ENCODE measurements around the gene AP5Z1.

The AP5Z1 gene

DNA sequence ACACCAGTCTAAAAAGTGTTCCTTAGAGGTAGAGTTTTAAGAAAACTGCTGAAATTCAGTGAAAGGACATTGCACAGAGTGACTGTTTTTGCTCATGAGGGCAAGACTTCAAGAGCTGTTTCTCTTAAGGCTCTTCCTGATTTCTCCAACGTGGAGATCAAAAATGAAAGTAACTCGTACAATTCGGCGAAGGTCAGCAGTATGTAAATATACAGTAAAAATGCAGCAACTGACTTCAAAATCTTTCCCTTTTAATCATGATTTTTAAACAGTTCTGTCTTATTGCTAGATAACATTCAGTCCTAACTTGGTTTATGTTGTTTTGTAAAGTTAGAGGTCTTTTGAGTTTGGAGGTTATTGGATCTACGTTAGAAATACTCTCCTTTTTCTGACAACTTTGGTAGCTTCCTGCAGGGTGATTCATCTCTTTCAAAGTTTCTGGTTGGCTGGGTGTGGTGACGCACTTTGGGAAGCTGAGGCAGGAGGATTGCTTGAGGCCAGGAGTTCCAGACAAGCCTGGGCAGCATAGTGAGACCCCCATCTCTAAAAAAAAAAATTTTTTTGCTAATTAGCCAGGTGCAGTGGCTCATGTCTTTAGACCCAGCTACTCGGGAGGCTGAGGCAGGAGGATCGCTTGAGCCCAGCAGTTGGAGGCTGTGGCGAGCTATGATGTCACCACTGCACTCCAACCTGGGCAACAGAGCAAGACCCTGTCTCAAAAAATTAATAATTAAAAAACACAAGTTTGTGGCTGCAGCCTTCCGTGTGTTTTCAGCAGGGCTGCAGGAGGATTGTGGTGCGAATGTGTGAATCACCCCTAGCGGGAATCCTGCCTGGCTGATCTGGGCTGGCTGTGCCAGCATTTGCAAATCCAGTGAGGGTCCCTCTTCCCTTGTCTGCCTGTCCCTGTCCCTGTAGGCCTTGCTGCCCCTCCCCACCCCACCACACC is 29.2 kb upstream of the AP5Z1 start:
- peak; percentile 48 for DNase-seq (ENCODE audit: low read depth)

DNA sequence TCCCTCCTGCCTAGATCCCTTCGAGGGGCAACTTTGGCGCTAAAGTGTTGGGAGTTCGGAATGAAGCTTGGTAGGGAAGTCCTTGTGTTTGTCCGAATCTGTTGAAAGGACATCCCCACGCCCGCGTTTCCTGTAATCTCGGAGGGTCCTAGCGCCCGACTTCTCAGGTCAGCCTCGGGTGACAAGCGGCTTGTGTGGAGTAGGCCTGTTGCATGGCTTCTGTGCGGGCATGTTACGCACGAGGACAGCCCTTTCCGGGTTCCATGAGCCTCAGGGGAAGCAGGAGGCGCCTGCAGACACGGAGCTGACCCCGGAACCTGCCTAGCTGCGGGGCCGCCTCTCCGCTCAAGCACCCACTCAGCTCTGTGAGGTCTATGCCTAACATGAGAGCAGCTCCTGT is 28.4 kb upstream of the AP5Z1 start:
- no peak for DNase-seq (ENCODE audit: low read depth)

DNA sequence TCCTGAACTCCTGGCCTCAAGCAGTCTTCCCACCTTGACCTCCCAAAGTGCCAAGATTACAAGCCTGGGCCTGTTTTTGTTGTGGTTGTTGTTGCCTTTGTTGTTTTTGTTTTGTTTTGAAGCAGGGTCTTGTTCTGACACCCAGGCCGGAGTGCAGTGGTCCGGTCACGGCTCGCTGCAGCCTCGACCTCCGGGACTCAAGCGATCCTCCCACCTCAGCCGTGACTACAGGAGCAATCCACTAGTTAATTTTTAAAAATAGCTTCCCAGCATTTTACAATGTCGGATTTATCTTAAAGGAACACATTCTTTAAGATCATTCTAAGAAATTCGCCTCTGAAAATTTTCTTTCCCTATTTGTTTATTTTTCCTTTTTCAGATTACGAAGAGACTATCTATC is 27.7 kb upstream of the AP5Z1 start:
- DNase-seq (ENCODE audit: low read depth): no peak

DNA sequence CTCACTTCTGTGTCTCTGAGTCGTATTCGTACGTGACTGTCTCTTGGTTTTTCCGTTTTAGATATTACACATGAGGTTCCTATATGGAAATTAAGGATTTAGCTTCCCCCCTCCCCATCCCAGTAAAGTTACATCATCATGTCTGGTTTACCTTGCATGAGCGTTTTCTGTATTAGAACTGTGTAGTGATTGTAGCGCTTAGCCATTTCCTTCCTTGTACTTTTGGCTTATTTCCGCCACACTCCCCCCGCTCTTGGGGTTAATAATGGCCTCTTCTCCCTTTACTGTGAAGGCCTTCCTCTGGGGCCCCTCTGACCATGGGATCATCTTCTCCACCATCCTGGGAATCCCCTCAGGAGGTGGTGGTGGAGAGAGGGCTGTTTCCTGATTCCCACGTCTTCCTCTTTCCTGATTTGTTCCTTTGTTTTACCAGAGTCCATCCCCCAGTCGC is 27.2 kb upstream of the AP5Z1 start:
- no peak for DNase-seq (ENCODE audit: low read depth)

DNA sequence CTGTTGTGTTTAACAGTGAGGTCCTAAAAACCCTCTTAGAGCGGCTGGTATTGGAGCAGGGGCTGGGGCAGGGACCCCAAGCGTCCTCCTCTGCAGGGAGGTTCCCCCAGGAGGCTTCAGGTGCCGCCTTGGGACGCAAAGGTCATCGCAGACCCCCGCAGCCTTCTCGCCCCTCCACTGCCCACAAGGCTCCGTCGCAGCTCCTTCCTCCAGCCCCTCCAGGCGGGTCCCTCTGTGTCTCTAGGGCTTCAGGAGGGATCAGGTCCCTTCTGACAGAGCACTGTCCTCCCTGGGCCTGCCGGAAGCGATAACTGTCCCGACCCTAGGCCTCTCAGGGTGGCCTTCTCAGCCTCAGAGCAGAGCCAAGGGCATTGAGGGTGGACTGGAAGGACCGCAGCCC is 26.1 kb upstream of the AP5Z1 start:
- DNase-seq (ENCODE audit: low read depth): no peak

DNA sequence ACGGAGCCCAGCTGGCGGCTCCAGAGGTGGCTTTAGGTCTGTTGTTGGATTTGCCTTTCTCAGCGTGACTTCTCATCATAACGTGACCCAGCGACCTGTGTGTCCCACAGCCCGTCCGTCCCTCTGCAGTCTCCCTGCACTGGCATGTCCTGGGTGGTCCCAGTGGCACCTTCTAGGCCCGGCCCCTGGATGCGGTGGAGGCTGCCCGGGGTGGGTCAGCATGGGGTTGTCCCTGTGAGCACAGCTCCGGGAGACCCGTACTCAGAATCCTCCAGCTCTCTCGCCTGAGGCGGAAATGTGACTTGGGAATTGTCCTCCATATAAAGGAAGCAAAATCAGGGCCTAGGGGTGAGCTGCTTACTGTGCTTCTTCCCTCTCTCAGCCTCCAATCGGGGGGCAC is 25.6 kb upstream of the AP5Z1 start:
- DNase-seq (ENCODE audit: low read depth): no peak

DNA sequence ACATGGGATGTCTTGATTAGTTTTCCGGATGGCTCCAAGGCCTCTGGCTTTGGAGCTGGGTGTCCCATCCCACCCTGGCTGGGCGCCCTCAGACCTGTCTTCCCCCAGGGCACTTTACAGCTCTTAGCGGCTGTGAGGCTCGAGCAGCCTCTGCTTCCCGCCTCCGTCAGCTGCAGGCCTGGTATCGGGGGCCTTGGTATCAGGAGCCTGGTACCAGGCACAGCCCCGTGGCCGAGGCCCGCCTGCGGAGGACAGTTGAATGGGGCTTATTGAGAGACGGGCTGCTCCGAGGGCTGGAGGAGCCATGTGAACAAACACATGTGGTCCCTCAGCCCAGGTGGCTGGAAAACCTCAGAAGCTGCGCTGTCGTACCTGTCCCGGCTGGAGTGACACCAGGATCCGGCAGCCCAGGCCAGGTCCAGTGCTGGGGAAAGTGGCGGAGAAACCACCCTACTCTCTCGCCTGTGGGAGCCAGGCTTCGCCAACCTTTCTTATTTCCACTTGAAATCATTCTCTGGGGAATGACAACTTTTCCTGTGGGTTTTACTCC is 23.9 kb upstream of the AP5Z1 start:
- DNase-seq (ENCODE audit: low read depth): no peak

DNA sequence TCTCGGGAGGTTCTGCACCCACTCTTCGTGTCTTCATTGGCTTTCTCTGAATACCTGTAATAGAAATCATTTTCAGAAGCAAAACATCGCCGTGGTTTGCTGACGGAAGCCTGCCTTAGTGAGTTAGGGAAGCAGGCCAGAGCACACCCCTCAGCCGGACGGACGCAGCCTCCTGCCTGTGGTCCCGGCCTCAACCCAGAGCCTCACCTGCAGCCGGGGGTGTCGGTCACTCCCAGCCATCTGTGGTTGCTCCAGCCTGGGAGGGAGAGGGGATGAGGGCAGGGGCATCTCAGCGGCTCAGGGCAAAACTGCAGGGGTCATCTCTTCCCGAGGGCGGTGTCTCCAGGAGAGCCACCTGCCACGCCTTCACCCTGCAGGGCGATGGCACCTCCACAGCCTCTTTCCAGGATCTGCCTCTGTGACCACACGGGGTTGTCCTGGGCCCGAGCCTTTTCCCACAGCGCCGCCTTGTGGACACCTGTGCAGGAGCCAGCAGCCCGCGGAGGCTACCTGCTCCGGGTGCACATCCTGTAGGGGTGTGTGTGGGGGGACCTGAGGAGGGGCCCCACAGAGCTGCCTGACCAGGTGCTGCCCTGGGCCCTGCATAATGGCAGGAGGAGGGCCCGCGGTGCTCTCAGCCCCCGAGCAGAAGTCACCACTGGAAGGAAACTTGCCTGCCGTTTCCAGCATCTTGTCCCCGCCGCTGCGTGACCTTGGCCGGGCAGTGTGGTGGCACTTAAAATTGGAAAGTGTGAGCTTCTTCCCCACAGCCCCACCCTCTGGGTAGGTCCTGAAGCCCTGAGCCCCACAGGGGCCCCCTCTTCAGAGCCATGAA is 21.6 kb upstream of the AP5Z1 start:
- DNase-seq (ENCODE audit: low read depth): no peak

DNA sequence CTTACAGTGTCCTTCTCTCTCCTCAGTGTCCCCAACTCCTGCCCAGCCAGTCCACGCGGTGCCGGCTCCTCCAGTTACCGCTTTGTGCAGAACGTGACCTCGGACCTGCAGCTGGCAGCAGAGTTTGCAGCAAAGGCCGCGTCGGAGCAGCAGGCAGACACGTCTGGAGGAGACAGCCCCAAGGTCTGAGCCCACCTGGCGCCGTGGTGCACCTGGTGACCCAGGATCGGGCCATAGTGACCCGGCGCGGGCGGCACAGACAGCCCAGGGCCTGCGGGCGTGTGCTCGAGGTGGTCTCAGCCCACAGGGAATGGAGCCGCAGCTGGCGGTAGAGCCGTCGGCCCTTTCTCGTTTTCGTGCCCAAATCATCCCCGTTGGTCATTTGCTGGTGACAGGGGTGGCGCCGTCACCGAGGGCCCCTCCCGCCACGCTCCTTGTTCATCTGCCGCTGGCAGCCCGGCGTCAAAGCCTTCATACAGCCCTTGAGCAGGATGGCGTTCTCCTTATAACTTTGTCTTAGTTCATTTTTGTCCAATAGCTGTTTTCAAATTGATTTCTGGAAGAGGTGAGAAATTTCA is 20.9 kb upstream of the AP5Z1 start:
- DNase-seq (ENCODE audit: low read depth): no peak

DNA sequence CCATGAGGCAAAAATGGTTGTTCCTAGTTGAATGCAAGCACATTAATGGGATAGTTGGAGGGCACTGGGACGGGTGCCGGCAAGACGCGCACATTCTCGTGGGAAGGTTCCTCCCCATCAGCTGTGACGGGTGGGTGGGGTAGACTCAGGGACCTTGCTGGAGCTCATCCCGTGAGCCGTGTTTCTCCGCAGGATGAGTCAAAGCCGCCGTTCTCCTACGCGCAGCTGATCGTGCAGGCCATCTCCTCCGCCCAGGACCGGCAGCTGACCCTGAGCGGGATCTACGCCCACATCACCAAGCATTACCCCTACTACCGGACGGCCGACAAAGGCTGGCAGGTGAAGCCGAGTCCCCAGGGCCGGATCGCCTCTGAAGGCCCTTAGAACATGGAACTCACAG is 20.4 kb upstream of the AP5Z1 start:
- DNase-seq (ENCODE audit: low read depth): no peak

DNA sequence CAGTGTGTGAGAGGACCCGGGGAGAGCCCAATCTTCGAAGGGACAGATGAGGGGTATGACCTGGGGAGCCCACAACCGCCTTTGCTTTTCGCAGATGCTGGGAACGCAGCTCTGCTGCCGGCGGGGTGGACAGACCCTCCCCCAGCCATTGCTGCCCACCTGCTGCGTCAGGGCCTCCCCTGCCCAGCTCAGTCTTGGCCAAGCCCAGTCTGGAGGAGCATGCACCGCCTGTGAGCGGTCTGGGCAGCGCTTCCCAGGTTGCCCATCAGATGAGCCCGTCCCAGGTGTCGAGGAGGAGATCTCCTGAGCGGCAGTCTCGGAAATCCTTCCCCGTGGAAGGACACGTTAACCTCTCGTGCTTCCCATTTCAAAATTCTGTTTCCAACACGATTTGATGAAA is 17.3 kb upstream of the AP5Z1 start:
- DNase-seq (ENCODE audit: low read depth): no peak

DNA sequence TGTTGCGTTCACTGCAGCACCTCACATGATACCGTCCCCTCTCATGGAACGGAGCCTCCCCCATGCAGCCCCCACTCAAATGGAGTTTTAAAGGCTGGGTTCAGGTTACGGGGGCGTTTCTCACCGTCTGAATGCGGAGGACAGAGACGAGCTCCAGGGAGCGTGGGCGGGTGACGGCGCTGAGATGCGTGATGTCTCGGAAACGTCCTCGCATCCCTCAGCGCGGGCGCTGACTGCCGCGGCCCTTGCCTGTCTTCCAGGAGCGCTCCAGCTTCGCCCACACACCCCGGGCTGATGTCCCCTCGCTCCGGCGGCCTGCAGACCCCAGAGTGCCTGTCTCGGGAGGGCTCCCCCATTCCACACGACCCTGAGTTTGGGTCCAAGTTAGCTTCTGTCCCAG is 16.6 kb upstream of the AP5Z1 start:
- no peak for DNase-seq (ENCODE audit: low read depth)

DNA sequence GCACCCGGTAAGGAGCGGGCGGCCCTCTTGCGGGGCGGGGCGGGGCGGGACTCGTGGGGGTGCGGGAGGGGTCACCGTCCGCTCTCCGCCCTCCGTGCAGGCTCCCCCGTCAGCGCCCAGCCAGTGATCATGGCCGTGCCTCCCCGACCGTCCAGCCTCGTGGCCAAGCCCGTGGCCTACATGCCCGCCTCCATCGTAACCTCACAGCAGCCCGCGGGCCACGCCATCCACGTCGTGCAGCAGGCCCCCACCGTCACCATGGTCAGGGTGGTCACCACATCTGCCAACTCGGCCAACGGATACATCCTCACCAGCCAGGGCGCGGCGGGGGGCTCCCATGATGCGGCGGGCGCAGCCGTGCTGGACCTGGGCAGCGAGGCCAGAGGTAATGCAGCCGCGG is 16.2 kb upstream of the AP5Z1 start:
- DNase-seq (ENCODE audit: low read depth): no peak

DNA sequence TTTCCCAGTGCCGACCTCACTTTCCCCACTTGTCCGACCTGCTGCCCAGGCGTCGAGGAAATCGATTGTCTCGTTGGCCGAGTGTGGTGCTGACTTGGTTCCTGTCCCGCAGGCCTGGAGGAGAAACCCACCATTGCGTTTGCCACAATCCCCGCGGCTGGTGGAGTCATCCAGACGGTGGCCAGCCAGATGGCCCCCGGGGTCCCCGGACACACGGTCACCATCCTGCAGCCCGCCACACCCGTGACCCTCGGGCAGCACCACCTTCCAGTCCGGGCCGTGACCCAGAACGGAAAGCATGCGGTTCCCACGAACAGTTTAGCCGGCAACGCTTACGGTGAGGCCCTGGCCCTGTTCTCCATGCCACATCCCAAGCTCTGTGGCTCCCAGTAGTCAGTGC is 14.5 kb upstream of the AP5Z1 start:
- DNase-seq (ENCODE audit: low read depth): no peak

DNA sequence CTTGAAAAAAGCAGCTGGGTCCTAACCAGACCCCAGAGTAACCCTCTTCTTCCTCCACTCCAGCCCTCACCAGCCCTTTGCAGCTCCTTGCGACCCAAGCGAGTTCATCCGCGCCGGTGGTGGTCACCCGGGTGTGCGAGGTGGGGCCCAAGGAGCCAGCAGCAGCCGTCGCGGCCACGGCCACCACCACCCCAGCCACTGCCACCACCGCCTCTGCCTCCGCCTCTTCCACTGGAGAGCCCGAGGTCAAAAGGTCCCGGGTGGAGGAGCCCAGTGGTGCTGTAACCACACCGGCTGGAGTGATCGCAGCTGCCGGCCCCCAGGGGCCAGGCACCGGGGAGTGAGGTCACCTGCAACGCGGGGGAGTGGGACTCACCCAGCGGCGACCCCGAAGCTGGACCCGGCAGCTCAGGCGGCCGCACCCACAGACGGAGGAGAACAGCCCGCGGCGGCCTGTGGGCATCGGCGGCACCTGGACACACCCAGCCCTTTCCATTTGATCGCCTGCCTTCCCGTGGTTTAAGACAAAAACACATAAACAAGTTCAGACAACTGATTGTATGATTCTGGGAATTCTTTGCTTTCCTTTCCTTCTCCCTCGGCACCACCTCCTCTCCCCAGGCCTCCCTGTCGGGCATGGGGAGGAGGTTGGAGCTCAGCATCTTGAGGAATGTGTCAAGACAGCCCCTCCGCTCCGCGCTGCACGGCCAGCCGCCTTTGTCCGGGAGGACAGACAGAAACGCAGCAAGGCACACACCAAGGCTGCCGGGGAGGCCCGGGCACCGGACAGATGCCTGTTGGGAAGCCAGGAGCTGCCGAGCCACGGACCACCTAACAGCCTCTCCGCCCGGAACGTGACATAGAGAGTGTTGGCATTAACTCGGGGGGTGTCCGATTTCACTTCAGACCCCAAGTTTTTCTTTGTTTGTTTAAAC is 13.0 kb upstream of the AP5Z1 start:
- no peak for DNase-seq (ENCODE audit: low read depth)

DNA sequence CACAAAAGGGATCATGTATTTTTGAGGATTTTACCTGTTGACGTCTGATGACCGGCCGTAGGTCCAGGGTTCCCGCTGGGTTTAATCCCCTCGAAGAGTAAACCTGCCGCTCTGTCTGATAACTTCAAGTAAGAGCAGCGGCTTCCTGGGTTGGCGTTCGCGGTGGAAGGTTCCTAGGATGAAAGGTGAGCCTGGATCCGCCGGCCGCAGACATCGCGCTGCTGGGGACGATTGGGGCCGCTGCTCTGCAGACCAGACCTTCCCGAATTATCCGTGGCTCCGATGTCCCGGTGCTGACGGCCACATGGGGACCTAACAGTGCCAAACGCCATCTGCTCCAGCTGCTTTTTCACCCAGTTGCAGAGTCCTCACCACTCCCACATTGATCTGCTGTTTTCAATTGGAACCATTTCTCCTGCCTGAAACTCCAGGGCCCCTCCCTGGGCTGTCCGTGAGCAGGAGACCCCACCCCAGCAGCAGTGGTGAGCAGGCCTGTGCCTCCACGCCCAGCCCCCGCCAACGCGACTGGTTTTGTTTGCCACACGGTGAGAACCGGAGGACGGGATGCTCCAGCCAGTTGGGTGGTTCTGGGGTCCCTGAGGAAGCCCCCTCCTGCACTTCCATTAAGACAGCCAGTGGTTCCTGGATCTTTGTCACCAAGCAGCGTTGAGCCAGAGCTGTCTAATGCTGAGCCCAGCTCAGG is 12.2 kb upstream of the AP5Z1 start:
- no peak for DNase-seq (ENCODE audit: low read depth)

DNA sequence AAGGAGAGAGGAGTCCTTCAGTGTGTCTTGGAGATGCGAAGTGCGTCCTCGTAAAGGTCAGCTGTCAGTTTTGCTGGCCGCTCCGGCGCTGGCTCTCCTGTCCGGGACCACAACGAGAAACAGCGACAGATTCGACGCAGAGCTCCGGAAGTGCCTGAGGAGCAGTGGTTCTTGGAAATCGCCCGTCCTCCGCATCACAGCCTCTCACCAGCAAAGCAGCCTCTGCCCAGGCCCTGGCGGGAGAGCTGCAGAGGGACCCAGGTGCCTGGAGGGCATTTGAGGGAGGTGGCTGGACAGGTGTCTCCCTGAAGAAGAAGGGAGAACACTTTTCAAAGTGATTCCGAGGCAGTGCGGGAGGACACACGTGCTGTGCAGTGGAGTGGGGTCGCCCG is 11.6 kb upstream of the AP5Z1 start:
- DNase-seq (ENCODE audit: low read depth): no peak

DNA sequence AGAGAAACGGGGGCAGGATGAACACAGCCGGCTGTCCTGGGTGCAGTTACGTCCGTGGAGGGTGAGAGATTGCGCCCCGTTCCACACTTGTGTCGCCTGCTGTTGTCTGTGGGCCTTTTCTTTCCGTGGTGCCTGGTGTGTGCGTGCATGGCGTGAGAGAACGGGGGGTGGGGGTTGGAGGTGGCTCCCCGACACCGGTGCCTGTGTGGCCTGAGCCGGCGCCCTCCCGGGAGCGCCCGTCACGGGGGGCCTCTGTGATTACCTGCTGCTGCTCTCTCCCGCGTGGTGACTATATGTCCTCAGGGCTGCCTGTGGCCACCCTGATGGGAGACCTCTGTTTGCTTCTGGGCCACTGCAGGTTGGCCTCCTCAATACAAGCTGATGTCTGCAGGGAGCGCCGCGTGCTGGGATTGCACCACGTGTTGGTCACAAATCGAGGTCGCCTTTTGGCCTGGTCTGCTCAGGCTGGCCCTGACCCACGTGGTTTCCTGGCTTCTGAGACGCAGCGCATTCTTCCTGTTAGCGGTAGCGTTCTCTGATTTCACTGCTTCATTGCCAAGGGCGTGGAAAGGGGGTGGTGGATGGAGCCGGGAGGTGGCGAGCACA is 10.9 kb upstream of the AP5Z1 start:
- no peak for DNase-seq (ENCODE audit: low read depth)

DNA sequence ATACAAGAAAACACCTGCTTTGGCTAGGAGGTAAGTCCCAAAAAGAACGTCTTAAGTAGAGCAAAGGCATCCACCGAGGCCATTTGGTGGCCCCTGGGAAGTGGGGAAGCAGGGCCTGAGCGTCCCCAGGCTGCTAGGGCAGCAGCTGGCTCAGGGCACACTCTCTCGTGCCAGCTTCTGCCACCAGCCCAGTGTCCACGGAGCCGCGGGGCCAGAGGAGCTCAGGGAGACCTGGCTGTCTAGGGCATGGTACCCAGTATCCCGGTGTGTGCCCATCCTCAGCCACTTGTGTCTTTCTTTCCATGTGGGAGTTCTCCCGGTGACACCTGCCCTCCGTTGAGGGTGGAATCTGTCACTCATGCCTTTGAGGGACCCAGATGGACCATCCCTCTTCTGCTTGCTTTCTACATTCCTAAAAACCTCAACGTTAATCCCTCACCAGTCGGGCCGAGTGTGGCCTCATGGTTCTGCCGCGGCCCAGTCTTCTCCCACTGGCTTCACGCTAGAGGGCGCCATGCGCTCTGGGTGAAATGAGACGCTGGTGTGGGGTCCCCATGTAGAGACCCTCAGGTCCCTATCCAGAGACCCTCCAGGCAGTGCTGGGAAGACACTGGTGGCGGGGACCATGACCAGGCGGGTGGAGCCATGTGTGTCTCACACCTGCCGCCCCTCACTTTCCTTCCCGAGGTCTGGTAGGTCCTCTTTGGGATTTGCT is 9.5 kb upstream of the AP5Z1 start:
- DNase-seq (ENCODE audit: low read depth): no peak
